DMS79 treated with DMSO at 0.1 percent for 48 hours (cell line): ENCODE data around the gene DDX6.
"Not testable (repeated sequence)": the region's sequence is repeated elsewhere in the genome, so short reads cannot be mapped to it uniquely, and the experiment has no call there.

Experiments
- DNase-seq: peaks from one replicate; lab custom pipeline; 2025; lab: John Stamatoyannopoulos, UW

Gene DDX6

DNA sequence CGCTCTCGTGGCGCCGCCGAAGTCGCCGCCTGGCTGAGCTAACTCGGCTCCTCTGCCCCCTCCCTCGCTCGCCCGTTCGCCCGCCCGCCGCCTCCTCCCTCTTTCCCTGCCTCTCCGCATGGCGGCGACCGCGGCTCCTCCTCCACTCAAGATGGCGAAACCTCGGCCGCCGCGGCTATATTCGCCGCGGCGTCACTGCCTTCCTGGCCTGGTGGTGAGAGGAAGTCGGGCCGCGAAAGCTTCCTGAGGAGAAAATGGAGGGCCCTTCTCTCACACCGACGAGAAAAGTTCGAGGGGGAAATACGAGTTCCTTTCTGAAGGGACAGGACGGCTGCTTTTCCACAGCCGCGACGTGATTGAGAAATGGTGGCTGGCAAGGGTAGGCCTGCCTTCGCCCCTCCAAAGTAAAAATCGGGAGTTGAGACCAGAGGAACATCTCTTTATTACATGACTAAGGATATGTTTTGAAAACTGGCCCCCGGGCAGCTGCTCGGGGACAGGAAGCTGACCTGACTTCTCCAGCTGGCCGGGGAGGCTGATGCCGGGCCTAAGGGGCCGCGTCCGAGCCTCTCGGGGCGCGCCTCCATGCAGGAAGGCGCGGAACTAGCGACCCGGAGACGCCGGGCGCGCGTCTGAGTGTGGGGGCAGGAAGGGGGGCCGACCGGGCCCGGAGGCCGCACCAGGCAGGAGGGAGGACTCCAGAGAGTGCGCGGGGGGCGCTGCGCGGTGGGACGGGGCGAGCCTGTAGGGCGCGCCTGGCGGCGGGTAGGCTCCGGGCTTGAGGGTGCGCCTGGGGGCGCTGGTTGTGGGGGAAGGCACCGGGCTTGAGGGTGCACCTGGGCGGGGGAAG, at the start of gene DDX6:
DDX6 (minus strand) TSS at position 54 of the 850 bp plus-strand sequence. CDS start 4,913 bp downstream, outside the sequence.
- DNase-seq = peak; percentile 95

GRCh38 chr11:118838905-118839553, 48.1 kb upstream of the DDX6 start:
- no peak for DNase-seq

- DNase-seq = no peak
These were observed 46.9 kb upstream of the DDX6 start for GRCh38 chr11:118837868-118838267.

- no peak for DNase-seq
These were observed 43.6 kb upstream of the DDX6 start for GRCh38 chr11:118834427-118835028.

DNA sequence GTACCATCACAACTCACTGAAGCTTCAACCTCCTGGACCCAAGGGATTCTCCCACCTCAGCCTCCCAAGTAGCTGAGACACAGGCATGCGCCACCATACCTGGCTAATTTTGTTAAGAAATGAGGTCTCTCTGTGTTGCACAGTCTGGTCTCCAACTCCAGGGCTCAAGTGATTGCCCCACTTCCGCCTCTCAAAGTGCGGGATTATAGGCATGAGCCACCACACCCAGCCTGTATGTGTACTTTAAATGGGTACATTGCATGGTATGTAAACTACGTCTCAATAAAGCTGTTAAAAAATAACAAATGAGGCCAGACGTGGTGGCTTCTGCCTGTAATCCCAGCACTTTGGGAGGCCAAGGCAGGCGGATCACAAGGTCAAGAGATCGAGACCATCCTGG, 36.2 kb upstream of the DDX6 start:
- DNase-seq = no peak

DNA sequence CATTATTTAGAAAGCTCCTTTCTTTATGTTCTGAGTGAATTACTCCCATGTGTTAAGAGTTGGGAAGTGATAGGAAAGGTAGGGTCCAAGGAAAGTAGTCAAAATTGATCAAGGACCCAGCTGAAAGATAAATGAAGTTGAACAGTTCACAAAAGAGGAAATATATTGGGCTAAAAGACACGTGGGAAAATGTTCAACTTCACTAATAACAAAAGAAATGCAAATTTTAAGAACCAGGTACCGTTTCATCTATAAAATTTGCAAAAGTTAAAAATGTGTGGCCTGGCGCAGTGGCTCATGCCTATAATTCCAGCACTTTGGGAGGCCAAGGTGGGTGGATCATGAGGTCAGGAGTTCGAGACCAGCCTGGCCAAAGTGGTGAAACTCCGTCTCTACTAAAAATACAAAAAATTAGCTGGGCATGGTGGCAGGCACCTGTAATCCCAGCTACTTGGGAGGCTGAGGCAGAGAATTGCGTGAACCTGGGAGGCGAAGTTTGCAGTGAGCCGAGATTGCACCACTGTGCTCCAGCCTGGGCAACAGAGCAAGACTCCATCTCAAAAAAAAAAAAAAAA, 32.1 kb upstream of the DDX6 start:
- not testable (repeated sequence) for DNase-seq

- no peak for DNase-seq
These were observed 29.7 kb upstream of the DDX6 start for GRCh38 chr11:118820412-118821357.

DNA sequence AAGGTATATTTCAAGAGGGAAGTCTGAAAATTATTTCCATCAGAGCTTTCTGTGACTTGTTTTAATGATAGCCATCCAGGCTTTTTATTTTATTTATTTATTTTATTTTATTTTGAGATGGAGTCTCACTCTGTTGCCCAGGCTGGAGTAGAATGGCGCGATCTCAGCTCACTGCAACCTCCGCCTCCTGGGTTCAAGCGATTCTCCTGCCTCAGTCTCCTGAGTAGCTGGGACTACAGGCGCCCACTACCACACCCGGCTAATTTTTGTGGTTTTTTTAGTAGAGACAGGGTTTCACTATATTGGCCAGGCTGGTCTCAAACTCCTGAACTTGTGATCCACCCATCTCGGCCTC, 29.0 kb upstream of the DDX6 start:
- DNase-seq = not testable (repeated sequence)

GRCh38 chr11:118819334-118820024, 28.5 kb upstream of the DDX6 start:
- no peak for DNase-seq

DNA sequence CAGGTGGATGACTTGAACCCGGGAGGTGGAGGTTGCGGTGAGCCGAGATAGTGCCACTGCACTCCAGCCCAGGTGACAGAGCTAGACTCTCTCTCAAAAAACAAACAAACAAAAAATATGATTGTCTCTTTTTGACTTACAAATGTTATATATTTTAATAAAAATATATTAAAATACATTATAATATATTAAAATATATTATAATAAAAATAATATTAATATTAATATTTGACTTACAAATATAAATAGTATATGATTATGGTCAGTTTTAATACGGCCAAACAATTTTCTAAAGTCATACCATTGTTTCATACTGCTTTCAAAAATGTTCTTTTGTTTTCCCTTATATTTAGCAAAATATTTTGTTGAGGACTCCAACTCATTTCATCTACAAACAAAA, 27.2 kb upstream of the DDX6 start:
- DNase-seq = no peak

DNA sequence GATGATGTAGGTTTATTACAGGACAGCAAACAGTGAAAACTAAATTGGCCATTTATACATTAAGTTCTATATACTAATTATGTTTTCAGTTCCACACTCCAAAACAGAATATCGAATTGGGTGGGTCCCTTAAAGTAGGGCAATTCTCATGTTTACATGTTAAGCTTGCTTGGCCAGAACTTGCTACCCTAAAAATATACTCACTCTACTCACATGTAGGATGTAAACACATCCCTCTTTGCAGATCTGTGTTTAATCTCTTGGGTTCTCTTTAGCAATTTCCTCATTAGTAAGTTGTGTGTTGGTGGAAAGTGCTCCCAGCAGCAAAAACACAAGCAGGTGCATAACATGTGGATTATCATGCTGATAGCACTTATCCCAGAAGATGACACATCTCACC, 22.6 kb upstream of the DDX6 start:
- DNase-seq = no peak

GRCh38 chr11:118812485-118812884, 21.5 kb upstream of the DDX6 start:
- no peak for DNase-seq

DNA sequence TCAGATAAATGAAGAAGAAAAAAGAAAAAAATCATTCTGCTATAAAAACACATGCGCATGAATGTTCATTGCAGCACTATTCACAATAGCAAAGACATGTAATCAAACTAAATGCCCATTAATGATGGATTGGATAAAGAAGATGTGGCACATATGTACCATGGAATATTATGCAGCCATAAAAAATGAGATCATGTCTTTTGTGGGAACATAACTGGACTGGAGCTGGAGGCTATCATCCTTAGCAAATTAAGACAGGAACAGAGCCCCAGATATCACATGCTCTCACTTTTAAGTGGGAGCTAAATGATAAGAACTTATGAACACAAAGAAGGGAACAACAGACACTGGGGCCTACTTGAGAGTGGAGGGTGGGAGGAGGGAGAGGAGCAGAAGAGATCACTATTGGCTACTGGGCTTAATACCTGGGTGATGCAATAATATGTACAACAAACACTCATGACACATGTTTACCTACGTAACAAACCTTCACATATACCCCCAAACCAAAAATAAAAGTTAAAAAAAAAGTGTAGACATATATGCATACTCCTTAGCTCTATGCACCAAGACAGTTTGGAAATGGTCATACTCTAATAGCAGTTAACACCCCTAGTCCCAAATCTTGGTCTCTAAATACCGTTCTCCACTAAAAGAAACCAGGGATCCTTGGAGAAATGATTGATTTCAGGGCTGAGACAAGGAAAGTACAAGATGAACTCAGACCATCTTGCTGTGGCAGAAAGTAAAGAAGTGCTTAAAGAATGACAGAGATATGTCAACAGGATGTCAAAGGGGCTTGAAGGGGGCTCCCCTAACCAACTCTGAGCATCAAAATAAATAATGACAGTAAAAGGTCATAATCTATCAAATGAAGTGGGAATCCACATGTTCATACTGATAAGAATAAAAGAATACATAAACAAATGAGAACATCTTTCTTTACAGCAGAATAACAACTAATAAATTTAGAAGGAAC, 17.1 kb upstream of the DDX6 start:
- no peak for DNase-seq

GRCh38 chr11:118806400-118806799, 15.4 kb upstream of the DDX6 start:
- no peak for DNase-seq

DNA sequence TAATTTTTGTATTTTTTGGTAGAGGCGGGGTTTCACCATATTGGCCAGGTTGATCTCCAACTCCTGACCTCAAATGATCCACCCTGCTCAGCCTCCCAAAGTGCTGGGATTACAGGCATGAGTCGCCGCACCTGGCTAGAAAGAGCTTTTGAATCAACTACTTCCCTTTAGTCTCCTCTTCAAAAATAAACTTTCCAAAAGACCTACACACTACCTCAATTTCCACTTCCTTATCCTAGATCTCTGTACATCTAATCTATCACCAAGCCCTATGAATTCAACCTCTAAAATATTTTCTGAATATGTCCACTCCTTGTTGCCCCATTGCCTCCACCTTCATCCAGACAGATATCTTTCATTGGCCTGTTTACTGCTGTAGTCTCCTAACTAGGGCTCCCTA, 13.1 kb upstream of the DDX6 start:
- DNase-seq = no peak

- no peak for DNase-seq
These were observed 8.4 kb upstream of the DDX6 start for GRCh38 chr11:118799372-118799771.

DNA sequence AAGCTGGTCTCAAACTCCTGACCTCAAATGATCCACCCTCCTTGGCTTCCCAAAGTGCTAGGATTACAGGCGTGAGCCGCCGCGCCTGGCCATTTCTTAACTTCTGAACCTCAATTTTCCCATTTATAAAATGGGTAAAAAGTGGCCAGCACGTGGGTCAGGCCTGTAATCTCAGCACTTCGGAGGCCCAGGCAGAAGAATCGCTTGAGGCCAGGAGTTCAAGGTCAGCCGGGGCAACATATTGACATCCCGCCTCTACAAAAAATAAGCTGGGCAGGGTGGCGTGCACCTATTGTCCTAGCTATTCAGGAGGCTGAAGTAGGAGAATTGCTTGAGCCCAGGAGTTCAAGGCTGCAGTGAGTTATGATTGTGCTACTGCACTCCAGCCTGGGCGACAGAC, 6.5 kb upstream of the DDX6 start:
- no peak for DNase-seq

DNA sequence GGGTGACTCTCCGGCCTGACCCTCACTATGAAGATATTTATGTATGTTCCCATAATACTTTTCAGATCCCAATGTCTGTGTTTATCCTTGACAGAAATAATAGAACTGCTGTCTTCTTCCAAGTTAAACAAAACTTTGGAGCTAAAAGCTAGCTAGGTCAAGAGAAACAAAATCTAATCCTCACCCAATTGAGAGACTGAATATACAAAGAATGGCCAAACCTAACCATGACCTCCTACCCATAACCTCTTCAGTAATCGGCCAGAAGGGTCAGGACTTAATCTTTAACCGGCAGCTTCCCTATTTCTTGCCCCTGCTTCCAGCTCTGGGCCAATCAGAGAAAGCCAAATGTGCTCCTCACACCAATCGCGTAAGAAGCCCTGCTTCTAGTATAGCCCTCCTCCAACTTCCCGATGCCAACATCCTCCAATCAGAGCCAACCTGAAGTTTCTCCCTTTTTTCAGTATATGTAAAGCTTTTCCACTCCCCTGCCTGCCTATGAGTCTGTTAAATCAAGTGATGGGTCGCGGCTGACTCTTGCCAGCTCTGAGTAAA, 1.7 kb upstream of the DDX6 start:
- DNase-seq = peak; percentile 30

DNA sequence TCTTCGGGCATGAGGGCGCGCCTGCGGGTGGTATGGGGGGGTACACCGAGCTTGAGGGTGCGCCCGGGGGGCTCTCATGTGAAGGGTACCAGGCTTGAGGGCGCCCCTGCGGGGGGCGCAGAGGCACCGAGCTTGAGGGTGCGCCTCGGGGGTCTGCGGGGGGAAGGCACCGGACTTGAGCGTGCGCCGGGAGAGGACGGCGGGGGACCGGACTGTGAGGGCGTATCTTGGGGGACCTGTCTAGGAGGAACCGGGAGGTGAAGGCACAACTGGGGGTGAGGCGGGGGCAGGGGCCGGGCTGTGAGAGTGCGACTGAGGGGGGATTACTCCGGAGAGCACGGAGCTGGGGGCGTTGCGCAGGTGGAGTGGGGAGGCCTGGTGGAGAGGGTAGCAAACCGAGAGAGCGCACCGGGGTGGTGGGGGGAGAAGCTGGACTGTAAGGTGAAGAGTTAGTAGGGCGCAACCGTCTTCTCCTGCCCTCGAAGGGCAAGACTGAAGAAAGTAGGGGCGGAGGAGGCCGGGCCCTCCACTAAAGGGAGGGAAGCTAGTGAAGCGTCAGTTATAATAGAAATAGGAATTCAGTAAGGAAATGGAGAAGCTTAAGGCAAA, 1.1 kb upstream of the DDX6 start:
- no peak for DNase-seq
